ENCODE data around the gene EMID1. TPM values are rescaled to one million over a fixed set of nuclear protein-coding genes. Genes with fewer than 3 reads are reported as not detected.

Gene EMID1
- polyA plus RNA-seq, 1 donor: 67.6 TPM

DNA sequence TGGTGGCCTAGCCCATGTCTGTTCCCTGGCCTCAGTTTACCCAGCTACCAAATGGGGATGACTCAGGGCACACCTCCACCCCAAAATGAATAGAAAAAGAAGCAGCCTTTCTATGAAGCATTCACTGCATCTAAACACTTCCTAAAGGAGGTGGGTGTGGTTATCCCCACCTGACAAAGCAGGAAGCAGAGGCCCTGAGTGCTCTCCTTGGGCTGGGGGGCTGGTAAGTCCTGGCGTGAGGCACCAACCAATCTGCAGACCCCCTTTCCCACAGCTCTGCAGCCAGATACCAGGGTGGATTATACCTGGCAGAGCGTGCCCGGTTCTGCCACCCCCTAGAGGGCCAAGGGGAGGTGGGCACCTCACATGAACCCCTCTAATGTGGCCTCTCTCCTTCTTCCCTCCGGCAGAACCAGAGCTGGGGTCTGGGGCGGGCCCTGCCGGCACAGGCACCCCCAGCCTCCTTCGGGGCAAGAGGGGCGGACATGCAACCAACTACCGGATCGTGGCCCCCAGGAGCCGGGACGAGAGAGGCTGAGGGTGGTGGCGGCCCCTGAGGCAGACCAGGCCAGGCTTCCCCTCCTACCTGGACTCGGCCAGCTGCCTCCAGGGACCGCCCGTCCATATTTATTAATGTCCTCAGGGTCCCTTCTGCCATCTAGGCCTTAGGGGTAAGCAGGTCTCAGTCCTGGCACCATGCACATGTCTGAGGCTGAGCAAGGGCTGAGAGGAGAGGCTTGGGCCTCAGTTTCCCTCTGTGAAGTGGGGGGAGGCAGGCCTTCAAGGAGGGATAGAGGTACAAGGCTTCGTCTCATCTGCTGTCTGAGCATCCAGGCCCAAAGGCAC lies 52.9 kb downstream of the EMID1 start:
- no peak for DNase-seq

DNA sequence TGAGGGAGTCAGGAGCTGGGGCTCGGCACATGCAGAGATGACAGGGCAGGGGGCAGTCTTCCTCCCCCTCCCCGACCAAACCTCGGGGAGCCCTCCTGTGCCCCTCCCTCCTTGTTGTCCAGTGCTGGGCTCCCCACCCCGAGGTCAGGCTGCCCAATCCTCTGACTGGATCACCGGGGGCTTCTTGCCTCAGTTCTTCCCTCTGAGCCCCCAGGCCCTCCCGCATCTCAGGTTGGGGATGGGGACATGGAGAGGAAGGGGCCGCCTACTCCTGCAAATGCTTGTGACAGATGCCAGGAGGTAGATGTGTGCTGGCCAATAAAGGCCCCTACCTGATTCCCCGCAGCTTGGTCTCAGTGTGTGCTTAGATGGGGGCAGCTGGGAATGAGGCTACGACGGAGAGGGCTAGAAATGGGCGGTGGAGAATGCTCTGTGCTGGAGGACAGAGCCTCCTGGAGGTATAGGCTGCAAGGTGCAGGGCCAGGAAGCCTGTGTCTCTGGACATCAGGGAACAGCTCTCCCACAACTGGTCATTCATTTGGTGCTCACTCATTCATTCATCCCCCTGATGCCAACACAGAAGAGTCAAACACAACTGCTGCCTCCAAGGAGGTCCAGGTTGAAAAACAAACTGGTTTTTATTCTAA lies 53.7 kb downstream of the EMID1 start:
- DNase-seq: no peak

DNA sequence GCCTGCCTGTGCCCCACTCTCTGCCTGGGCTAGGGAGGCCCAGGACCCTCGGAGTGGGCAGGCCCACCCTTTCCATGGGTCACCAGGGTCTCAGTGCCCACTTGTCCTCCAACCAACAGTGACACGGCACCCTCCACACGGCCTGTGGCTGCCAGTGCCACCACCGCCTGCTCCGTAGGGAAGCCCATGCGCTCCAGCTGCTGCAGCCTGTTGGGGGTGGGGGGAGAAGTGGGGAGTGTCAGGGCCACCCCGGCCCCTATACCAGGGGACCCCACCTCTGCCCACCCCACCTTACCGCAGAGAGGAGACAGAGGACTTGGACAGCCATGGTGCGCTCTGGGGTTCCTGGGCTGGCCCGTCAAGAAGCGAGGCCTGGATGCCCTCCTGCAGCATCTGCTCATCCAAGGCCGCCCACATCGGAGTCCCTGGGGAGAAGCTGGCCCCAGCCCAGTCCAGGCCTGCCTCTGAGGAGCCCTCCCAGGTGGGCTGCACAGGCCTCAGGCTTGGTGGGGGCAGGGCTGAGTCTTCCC lies 54.4 kb downstream of the EMID1 start:
- no peak for DNase-seq

DNA sequence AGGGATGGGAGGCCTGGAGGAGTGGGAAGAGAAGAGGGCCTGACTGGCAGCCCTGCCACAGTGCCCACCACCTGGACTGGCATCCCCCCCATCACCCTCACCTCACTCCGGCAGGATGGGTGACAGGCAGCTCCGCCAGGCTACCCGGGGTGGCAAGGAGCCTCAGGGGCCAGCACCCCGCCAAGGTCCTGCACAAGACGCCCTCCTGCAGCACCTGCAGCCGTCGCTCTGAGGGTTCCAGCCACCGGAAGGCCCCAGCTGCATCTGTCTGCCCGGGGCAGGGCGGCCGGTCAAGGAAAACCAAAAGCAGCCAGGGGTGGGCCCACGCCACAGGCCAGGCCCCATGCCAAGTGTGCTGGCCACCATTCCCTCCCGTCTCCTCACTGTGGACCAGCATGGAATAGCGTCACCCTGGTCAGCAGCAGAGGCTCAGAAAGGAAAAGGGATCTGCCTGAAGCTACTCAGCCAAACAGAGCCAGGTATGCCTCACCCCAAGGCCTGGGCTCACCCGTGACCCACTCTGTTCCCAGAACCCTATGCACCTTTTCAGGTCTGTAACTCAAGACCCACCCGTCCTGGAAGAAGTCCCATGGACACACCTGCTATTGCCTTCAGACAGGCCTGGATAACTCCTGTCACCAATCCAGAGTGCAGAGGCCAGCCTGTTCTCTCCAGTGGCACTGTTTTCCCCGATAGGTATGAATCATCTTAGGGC lies 55.1 kb downstream of the EMID1 start:
- no peak for DNase-seq

DNA sequence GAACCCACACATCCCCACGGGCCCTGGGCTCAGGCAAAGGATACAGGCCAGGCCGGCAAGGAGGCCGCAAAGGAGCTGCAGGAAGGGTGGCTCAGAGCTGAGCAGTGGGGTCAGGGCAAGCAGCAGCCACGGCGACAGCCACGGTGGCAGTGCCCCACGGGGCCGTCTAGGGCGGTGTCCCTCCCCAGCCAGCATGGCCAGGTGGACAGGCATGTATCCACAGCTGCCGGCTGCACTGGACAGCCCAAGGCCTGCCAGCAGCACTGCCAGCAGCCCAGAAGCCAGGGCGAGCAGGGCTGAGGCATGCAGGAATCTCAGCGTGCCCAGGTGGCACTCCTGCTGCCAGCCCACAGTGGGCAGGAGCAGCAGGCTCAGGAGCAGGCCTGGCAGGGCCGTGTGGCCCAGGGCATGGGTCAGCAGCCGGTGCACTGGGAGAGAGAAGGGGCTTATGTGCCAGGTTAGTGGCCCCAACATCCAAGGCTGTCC lies 58.1 kb downstream of the EMID1 start:
- DNase-seq: no peak

DNA sequence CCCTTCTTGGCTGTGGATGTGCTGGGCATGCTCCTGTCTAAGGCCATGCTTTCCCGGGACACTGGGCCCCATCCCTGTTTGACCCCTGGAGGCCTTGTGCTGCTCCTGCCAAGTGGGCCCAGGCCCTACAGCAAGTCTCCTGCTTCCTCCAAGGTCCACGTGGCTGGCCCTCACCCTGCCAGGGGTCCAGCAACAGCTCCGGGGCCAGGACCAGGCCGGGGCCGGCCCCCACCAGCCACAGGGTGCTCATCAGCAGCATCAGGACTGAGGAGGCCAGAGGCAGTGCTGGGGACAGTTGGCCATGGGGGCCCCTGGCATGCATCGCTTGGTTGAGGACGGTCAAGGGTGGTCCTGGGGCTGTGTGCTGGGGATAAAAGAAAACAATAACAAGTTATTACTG lies 59.6 kb downstream of the EMID1 start:
- no peak for DNase-seq

DNA sequence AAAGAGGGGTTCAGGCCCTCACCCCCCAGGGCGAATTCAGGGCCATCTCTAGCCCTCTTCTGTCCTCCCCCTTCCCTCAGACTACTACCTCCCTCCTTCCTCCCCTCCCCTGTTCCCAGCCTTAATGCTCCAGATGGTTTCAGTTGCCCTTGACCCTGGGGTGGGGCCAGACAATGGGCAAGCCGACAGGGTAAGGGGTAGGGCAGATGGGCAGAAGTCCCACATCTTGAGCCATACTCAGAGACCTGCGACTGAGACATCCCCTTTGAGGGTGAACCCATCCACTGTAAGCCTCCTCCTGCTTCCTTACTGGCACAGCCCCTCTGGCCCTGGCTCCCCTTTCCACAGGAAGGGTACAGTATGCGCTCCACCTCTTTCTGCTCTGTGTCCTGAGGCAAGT lies 60.2 kb downstream of the EMID1 start:
- no peak for DNase-seq

DNA sequence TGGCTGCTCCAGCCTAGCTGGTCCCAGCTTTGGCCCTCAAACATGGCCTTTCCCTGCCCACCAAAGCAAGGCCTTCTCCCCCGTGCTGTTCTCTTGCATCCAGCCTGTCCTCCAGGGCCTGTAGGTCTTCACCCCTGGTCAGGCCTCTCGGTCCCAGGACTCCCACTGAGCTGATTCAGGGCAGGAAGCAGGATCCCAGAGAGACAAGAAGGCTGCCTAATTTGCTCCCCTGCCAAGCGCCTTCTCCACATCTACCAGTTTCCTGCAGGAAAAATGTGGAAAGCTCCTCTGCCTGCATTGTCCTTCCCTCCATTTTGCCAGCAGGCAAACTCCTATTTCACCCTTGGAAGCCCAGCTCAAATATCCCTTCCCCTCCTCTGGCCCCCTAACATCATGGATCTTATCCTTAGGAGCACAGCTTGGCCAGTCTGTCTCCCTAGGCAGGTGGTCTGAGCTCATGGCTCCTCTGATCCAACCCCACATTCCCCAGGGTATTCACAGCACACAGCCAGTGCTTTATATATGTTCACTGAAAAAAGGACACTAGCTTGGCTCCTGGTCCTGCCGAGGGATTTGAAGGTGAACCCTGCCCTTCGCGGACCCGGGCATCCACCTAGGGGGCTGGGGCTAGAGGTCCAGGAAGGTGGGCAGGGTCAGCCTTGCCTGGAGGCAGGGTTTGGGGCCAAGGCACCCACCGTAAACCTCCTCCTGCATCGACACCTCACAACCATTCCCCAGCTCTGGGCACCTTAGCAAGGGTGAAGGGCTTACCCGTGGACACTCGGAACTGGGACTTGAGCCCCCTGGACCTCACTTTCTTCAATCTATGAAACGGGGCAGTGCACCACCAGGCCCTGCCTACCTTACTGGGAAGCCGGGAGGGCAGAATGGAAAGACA lies 61.1 kb downstream of the EMID1 start:
- no peak for DNase-seq

DNA sequence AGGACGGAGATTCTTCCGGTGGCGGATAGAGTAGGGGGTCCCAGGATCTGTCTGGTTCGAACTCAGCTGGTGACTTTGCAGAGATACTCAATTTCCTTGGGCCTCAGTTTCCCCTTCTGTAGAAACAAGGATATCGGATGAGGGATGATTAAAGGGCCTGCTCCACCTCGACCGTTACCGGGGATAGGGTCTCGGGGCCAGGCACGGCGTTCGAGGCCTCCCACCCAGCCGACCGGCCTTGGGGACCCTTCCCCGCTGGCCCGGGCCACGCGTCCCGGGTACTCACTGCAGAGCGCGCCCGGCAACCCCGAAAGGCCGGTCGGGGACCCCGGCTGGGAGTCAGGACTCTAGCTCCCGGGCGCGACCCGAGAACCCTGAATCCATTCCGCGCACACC lies 61.8 kb downstream of the EMID1 start:
- no peak for DNase-seq

DNA sequence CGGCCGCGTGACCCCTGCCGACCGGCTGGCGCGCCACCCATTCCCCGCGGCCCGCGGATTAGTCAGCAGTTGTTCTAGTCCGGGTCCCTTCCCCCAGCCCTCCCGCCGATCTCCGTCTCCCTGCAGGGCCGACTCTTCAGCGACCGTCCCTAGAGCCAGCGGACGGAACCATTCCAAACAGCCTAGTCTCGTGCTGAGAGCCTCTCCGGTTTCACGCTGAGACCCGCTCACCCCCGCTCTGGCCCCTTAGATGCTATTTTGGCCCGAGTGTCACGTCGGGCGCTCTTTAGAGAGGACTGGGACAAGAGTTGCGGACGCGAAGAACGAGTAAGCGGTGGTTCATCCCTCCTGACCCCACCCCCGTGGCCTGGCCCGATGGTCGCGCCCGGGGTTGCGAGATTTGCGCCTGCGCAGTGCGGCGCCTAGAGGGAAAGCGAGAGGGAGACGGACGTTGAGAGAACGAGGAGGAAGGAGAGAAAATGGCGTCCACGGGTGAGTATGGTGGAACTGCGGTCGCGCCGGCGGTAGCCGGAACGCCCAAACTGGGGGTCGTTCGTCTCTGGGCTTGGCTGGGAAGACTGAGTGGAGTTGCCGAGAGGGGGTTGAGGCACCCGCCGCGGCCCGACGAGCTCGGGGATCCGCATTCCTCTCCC lies 62.3 kb downstream of the EMID1 start, which contains the start of the genes EWSR1 and RHBDD3:
Gene EWSR1, plus strand, starts transcription at position 411 of the 653 bp plus-strand sequence. Its CDS starts 69 bp downstream, at position 480.
Gene RHBDD3, minus strand, starts transcription at position 124 of the 653 bp plus-strand sequence. CDS start 2,355 bp downstream, outside the sequence.
- DNase-seq: peak; percentile 96

DNA sequence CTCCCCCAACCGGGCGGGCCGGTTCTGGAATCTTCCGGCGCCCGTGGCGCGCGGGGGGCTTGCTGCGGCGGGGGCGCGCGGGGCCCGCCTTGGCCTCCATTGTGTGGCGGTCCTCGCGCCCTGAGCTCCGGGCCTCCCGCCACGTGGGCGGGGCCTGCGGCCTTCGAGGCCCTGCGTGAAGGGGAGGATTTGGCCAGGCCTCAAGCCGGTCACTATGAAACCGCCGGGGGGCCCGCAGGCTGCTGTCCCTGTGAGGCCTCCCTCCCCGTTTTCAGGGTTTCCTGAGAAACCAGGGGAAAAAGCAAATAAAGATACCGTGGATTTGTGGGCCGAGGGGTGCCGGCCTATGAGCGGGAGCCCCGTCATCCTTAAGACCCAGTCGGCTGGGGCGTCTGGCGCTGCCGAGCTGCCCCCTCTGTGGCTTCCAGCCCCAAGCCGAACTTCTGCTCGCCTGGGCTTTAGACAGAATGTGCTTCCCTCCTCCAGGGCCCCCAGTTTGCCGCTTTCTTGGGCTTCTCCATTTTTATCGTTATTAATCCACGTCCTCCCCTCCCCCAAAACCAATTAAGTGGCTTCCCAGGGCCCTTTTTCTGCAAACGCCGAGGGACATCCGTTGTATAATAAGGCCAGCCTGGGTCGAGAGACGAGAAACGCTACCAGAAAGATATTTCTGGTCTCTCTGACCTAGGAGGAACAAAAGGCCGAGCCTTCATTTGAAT lies 63.0 kb downstream of the EMID1 start:
- DNase-seq: peak; percentile 40

DNA sequence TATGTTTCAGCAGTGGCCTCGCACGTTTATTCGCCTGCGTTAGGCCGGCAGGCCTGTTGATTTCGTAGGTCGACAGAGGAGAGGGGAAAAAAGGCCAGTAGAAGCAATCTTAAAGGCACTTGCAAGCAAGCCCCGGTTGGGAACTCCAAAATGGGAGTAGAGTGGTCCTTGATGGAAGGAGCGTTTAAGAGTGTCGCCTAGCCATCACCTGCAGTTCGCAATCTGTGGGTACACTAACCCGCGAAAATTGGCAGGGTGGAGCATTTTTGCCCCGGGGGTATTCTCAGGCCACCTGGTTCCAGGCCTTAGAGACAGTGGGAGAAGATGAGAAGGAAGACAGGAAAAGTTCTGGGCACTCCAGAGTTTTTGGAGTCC lies 63.5 kb downstream of the EMID1 start:
- no peak for DNase-seq

DNA sequence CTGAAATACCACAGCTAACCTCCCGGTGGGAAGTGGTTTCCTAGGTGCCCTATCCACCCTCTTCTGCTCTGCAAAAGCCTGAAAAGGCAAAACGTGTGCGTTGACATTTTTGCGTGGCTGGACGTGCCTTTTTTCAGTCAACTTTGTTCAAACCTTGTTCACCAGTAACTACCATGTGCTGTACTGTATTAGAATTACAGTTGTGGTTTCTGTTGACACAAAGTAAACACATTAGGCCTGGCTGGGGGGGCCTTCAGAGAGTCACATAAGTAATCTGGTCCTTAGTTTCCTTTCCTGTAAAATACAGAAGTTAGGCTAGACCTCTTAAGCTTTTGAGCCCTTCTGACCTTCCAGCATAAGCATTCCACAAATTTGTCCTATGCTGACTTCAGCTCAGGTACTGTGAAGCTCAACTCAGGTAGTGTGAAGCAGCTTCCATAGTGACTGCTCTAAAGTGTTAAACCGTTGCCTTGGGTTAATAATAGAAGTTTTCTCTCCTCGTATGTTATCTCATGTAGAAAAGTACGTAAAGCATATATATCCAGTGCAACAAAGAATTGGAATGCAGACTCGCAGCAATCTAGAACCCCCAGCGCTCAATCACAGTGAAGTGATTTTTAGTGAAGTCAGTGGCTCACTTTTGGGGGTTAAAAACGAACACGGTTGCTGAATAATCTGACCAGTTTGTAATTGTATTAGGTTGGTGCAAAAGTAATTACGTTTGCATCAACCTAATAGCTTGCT lies 64.2 kb downstream of the EMID1 start:
- DNase-seq: no peak

DNA sequence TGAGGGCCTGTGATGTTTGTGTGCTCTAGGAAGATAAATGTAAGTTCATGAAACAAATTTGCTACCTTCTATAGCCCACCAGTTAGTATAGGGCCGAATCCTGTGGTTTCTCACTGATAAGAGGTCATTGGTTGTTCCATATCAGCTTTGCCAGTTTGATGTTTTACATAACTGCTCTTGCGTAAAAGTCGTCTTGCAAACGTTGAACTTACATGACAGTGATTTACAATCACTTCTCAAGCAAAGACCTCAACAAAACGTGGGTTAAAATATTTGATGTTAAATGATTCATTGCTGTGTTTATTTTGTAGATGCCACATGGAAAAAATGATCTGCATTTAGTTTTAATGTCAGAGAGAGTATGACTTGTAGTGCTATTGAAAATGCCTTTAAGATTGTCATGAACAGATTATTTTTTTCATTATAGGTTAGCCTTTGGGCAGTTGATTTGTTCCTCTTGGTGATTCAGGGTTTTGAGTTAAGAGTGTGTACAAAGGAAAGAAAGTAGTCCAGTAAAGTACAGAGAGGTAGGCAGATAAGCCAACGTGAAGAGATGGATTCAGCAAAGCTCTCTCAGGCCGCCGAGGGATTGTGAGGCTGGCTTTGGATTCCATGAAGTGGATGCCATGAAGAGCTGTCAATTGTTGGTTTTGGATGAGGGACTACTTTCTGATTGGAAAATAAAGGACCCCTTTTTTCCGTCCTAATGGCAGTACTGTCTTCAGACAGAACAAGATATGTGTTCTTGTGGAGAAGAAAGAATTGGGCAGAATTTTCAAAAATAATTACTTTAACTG lies 65.0 kb downstream of the EMID1 start:
- DNase-seq: no peak

DNA sequence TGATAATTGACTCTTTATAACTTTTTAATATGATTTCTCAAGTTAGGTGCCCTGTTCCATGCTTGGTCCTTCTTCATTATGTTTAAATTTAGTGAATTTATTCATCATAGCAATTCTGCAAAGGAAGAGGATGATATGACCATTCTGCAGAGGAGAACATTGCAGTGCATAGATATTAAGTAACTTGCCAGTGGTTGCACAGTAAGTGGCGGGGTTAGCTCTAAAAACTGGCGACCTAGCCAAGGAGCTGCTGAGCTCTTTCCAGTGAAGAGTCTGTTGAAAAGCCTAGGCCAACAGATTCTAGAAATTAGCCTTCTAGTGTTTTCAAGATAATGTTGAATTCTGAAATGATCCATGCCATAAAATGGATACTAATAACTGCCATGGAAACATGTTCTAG lies 66.9 kb downstream of the EMID1 start:
- no peak for DNase-seq

DNA sequence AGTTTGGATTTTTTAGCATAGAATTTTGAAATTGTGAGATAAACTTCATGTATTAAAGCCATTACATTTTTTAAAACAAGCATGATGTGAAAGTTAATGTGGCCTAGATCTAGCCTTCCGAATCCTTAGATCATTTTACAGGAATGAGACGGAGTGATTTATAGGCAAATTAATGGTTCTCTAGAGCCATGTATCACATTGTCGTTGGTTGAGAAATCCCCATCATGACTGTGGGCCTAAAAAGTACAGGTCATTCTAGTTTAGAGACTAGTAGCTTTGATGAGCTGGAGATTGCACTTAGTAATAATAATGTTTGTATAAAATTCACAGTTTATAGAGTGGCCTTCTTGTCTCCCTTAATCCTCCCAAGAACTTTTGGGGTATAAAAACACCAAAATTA lies 69.5 kb downstream of the EMID1 start:
- no peak for DNase-seq

DNA sequence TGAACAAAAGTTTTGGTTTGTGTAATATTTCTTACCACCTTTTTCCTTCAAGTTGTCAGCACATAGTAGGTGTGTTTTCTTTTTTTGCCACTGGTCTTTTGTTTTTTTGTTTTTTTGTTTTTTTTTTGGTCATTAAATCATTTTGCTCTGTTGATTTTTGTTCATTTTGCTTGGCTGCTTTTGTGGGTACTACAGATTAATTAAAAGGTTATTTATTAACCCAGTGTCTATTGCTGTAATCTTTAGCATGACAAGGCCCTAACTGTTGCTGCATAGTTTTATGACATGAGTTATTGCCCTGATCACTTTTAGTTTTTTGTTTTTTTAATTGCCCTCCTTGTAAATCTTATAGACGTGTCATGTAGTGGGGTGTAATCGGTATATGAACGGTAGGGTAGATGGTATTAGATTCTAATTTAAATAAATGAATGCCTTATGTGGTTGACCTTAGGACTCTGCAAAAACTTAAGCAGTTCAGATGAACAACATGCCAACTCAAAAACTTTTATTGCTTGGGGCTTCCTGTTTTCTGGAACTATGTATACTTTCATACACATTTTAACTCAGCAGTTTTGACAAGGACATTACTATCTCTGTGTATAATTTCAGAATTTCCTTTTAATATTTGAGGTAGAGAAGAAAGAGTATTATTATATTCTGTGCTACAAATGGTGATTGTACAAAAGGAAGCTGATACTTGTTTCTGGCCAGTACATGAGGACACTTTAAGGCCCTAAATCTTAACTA lies 70.3 kb downstream of the EMID1 start:
- no peak for DNase-seq

DNA sequence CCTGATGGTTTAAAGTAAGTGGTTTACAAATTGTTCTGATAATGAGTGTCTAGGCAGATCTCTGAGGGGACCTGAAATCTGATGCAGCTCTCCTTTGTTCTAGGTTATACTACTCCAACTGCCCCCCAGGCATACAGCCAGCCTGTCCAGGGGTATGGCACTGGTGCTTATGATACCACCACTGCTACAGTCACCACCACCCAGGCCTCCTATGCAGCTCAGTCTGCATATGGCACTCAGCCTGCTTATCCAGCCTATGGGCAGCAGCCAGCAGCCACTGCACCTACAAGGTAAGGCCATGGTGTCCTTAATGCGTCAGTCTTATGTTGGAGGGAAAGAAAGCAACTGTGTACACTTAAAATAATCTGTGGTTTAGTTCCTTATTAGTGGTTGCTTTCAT lies 72.2 kb downstream of the EMID1 start:
- DNase-seq: no peak

Measured in left kidney (tissue), 2 donors.